ENCODE data around the gene DLG1. TPM values are rescaled to one million over a fixed set of nuclear protein-coding genes. Genes with fewer than 3 reads are reported as not detected.

Gene DLG1
- total RNA-seq, 1 donor: 49.6 TPM

DNA sequence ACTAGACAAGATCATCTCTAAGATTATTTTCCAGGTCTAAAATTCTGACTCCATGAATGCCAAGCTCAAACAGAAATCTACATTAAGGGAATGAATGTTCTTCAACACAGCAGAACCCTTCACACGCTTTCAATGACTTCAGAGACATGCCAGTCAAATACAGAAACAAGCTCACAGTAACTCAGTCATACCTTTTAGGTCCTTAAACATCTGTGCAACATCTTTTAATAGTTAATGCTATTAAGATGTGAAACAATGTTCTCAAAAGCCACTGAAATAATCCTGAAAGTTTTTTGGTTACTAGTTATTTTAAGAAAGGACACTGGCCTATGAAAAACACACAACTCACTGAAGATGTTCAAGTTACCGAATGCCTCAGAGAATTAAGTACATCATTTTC is 2.5 kb downstream of the DLG1 start:
- no peak for DNase-seq (ENCODE audit: low read depth)
- TF ChIP-seq, protein P1, sequence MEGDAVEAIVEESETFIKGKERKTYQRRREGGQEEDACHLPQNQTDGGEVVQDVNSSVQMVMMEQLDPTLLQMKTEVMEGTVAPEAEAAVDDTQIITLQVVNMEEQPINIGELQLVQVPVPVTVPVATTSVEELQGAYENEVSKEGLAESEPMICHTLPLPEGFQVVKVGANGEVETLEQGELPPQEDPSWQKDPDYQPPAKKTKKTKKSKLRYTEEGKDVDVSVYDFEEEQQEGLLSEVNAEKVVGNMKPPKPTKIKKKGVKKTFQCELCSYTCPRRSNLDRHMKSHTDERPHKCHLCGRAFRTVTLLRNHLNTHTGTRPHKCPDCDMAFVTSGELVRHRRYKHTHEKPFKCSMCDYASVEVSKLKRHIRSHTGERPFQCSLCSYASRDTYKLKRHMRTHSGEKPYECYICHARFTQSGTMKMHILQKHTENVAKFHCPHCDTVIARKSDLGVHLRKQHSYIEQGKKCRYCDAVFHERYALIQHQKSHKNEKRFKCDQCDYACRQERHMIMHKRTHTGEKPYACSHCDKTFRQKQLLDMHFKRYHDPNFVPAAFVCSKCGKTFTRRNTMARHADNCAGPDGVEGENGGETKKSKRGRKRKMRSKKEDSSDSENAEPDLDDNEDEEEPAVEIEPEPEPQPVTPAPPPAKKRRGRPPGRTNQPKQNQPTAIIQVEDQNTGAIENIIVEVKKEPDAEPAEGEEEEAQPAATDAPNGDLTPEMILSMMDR (IDR thresholded peaks at IDR 0.05; ENCODE audit: insufficient read depth, low read length): no peak
- H3K4me3 ChIP-seq (ENCODE audit: low read depth, low read length): peak overlapping the region; percentile 90

DNA sequence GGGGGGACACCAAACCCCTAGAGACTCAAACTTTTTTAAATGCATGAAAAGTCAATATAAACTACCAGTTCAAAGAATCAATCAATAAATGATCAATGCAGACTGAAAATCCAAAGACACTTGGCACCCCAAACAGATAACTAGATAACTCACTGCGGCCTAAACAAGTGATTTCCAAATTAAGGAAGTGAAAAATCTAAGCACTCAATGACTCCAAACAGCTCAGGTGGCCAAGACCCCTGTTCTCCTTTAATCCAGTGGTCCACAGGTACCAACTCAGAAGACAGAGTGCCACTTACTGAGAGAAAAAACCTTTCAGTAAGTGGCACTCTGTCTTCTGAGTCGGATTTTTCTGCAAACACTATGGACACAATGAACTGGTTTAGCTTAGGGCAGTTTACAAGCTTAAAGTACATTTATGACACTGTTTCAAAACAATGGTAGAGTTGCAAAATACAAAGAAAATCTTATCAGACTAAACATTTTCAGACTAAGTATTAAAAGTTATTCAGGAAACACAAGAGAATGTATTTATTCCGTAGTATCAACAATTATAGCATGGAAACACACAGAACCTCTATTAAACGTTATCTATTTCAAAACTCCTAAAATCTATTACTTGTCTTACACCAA is 4.7 kb downstream of the DLG1 start:
- no peak for DNase-seq (ENCODE audit: low read depth)
- H3K4me3 ChIP-seq (ENCODE audit: low read depth, low read length): no peak overlapping the region
- TF ChIP-seq, protein P1 (IDR thresholded peaks at IDR 0.05; ENCODE audit: insufficient read depth, low read length): no peak

DNA sequence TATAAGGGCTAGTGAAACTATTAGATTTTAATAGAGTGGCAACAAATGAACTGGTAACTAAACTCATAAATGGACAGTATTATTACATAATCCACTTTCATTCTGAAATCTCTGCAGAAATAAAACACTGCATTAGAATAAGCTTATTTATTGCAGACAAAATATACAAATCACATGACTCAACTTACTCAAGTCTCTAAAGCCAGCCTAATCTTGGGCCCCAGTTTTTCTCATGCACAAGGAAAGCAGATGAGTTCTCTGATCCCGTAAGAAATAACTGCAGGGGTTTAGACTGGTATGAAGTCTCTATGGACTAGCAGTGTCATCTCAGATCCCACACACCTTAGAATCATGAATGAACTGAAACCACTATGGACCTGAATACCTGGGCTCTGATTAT is 5.8 kb downstream of the DLG1 start:
- DNase-seq (ENCODE audit: low read depth): no peak
- TF ChIP-seq, protein P1 (IDR thresholded peaks at IDR 0.05; ENCODE audit: insufficient read depth, low read length): no peak
- H3K4me3 ChIP-seq (ENCODE audit: low read depth, low read length): no peak overlapping the region

DNA sequence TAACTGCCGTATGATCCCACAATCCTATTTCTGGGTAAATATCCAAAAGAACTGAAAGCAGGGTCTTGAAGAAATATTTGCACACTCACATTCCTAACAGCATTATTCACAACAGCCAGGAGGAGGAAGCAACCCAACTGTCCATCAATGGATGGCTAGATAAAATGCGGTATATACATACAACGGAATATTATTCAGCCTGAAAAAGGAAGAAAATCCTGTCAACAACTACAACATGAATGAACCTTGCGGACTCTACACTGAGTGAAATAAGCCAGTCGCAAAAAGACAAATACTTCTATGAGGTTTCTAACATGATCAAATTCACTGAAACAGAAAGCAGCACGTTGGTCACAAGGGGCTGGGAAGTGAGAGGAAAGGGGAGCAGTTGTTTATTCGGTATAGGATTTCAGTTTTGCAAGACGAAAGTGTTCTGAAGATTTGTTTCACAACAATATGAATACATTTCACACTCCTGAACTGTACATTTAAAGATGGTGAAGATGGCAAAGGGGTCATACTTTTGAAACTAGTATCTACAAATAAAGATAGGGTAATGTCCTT is 6.2 kb downstream of the DLG1 start:
- DNase-seq (ENCODE audit: low read depth): no peak
- H3K4me3 ChIP-seq (ENCODE audit: low read depth, low read length): no peak overlapping the region
- TF ChIP-seq, protein P1 (IDR thresholded peaks at IDR 0.05; ENCODE audit: insufficient read depth, low read length): no peak

DNA sequence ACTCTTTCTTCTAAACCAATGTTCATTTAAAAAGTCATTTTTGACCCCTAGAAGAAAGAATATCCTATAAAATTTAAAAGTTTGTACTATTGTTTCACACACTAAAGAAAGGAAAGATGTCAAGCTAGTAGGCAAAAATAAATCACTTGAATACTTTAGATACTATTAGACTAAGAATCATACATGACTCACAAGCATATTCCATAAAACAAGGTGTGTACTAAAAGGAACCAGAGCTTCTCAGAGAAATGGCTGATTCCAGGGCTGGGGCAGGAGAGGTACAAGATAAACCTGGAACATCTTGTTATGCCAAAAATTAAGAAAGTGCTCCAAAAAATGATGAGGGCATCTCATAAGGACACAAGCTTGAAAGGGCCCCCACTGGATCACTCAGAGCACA is 8.7 kb downstream of the DLG1 start:
- DNase-seq (ENCODE audit: low read depth): no peak
- H3K4me3 ChIP-seq (ENCODE audit: low read depth, low read length): no peak overlapping the region
- TF ChIP-seq, protein P1 (IDR thresholded peaks at IDR 0.05; ENCODE audit: insufficient read depth, low read length): no peak

DNA sequence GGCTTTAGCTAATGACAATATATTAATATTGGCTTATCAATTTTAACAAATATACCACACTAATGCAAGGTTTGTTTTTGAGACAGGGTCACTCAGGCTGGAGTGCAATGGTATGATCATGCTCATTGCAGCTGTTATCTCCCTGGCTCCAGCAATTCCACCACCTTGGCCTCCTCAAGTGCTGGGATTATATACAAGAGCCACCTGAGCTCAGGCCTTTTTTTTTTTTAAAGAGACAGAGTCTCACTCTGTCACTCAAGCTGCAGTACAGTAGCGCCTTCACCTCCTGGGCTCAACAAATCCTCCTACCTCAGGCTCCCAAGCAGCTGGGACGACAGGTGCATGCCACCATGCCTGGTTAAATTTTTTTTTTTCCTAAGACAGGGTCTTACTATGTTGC is 11.7 kb downstream of the DLG1 start:
- TF ChIP-seq, protein P1 (IDR thresholded peaks at IDR 0.05; ENCODE audit: insufficient read depth, low read length): no peak
- no peak for DNase-seq (ENCODE audit: low read depth)
- no peak overlapping the region for H3K4me3 ChIP-seq (ENCODE audit: low read depth, low read length)

DNA sequence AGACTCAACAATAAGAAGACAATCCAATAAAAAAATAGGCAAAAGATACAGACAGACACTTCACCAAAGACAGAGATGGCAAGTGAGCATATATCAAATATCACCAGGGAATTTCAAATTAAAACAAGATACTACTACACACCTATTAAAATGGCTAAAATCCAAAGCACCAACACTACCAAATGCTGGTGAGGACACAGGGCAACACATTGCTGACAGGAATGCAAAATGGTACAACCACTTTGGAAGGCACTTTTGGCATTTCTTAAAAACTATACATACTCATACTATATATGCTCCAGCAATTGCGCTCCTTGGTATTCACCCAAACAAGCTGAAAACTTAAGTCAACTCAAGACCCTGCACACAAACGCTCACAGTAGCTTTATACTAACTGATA is 12.9 kb downstream of the DLG1 start:
- TF ChIP-seq, protein P1 (IDR thresholded peaks at IDR 0.05; ENCODE audit: insufficient read depth, low read length): no peak
- DNase-seq (ENCODE audit: low read depth): no peak
- no peak overlapping the region for H3K4me3 ChIP-seq (ENCODE audit: low read depth, low read length)
